ENCODE data around the gene SAMD5.

The SAMD5 gene

DNA sequence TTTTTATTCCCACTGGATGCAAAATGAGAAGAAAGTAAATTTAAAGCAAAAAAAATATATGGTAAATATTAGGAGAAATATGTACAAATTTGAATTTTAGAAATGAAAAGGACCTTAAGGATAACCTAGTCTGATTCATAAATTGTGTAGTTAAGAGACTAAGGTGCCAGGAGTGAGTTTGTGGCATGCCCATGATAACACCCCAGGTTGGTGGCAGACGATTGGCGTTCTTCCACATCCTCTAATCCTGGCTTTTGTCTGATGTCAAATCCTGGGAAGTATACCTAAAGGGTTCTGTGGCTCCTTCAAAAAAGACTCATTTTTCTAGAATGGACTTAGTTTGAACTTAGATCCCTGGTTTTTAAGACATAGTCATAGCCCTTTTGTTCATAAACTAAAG, 62.2 kb downstream of the SAMD5 start:
- DNase-seq: no peak

DNA sequence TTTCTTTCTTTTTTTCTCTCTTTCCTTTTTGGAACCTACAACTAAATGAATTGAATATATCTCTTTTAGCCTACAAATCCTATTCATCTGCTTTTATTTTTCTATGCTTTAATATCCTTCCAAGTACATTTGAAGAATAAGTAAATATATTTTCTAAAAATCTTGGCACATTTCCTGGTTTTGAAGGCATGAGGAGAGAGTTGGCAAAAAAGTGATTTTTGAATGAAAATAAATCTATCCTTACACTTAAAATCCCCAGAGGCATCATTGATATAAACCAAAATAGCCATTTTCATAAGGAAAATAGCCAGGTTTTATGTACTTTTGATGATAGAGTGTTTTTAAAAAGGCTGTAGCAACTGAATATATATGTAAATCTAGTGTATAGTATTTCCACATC, 69.0 kb downstream of the SAMD5 start:
- DNase-seq: no peak

DNA sequence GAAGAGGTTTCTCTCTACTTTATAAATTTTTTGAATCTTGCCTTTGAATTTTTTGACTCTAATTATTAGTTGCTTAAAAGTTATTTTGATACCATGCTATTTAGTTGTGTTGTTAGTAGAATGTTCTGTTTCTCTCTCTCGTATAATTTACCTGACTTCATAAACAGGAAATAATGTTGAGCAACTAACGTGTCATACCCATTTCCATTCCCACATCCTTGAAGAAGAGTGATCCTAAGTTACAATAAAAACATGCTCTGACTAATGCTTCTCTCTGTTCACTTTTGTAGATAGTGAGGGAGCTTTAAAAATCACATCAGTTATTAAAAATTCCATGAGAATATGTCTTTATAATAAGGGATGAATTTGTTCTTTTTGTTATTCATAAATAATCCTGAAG, 69.7 kb downstream of the SAMD5 start:
- DNase-seq: no peak

DNA sequence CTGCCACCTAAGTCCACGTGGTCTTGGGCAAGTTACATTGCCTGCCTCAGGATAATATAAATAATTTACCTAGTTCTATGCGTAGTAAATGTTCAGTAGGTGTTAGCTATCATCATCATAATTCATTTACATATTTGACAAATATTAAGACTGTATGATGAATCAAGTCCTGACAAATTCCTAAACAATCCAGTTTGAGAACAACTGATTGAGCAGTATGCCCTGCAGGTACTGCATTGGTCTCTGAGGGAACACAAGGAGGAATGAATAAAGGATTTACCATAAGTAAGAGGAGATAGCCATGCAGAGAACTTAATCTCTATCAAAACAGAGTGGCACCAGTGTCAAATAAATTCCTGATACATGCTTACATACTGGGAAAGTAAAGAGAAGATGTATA, 70.4 kb downstream of the SAMD5 start:
- DNase-seq: no peak

DNA sequence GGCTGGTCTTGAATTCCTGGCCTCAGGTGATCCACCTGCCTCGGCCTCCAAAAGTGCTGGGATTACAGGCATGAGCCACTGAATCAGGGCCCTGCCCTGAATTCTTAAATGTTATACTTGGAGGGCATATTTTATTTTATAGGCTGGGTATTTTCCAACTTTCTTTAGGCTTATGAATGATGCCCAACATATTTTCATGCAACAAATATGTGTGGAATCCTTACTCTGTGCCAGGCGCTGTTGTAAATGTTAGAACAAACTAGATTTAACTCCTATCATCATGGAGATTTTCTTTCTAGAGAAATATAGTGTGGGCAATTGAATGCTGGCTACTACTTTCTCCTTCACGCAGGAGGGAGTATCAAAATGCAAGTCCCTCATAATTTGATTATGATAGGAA, 71.2 kb downstream of the SAMD5 start:
- DNase-seq: no peak

DNA sequence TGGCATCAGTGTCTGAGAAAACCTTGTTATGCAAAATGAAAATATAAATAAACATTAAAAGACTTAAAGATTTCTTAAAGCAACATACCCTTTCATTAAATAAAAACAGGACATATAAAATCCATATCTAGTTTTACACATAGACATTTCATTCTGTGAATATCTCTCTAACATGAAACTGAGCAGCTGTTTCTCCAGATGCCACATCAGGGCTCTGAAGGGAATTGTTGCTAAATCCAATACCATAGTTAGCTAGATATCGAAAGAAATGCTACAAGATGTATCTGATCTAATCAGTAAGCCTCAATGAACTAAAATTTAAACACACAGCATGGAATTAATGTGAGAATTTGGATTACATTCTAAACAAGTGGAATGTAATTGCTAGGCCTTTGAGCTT, 74.5 kb downstream of the SAMD5 start:
- DNase-seq: no peak

DNA sequence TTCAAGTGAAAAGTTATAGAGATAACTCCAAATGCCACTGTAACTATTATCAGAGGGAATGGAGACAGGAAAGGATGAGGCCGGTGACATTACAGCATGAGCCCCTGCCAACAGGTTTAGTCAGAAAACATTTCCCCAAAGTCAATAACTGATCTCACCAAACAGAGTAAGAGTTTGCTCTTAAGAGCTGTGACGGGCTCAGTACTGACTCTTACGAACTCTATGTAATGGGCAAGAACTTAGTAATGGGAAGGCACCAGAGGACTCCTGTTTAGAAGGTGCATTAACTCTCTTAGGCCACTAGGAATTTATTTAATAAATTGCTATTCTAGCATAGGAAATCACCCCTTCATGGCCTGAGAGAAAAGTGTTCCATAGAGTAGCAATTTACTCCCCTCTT, 76.8 kb downstream of the SAMD5 start:
- no peak for DNase-seq

DNA sequence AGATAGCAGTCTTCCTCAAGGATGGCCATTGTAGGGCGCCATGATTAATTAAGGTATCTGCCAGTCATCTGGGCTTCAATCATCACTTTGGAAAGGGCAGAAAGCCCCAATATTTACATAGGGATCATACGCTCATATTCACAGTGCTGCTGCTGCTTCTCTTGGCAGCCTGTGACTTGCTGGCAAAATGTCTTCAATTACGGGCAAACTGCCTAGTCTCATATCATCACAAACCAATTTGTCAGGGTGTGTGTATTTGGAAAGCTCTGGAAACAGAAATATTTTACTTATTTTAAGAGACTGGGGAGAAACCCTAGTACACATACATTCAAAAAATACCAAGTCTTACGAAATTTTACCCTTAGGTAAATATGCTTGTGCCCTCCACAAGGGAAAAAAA, 77.6 kb downstream of the SAMD5 start:
- no peak for DNase-seq

DNA sequence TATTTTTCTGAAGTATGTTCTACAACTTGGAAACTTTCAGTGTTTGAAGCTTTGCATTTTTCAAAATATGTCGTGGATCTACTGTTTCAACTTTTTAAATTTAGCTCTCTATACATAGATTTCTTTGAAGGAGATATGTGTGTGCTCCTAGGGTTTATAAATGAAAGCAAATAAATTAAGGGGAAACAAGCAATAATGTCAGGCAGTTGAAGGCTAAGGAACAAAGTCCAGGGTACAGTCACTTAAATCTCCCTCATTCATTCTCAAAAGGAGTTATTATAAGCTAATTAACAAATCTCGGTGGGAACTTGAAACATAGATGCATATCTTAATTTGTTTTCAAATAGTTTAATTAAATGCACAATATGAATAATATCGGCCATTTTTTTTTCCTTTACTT, 79.4 kb downstream of the SAMD5 start:
- DNase-seq: no peak

DNA sequence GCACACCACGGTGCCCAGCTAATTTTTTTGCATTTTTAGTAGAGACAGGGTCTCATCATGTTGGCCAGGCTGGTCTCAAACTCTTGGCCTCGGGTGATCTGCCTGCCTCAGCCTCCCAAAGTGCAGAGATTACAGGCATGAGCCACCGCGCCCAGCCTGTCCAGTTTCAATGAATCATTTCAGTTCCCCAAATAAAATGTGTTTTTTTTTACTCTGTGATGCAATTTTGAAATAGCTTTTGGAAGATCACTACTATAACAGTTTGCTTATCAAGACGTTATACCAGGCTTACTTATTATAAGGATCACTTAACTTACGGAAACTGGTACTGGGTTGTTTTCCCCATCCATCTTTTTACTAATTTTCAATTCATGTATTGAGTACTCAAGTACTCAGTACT, 80.0 kb downstream of the SAMD5 start:
- no peak for DNase-seq

DNA sequence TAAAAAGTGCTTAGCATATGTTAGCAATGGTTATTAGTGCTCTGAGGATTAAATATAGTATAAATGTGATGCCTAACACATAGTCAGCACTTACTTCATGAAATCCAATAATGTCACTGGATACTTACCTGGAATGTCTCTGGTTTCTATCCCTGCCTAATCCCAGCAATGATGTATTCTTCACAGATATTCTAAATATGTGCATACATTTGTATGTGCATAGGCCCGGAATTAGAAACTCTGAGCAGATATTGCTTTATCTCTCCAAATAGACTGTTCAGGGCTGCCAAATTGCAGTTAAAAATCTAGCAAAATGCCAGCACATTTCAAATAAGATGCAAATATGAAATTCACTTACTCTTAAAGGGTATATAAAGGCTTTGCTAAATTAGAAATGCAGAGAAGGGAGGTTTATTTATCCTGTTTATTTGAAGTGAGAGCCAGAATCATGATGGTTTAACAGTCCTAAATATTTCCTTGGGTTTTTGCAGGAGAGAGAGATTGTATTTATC, 81.3 kb downstream of the SAMD5 start:
- no peak for DNase-seq

DNA sequence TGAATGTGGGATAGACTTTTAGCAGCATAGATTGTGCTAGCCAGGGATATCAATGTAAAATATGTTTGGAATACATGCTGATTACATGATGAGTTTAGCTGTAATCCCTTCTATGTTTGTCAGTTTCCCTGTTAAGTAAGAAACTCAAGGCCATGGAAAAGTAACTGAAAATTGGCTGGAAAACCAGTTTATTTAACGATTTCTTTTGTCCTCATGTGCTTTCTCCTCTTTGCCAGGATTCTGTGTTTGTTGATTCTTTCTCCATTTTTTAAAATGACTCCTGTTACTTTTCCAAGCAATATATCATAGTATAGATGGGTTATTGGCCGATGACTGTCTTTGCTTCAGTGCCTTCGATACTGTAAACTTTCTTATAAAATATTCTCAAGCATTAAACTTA, 87.5 kb downstream of the SAMD5 start:
- no peak for DNase-seq

DNA sequence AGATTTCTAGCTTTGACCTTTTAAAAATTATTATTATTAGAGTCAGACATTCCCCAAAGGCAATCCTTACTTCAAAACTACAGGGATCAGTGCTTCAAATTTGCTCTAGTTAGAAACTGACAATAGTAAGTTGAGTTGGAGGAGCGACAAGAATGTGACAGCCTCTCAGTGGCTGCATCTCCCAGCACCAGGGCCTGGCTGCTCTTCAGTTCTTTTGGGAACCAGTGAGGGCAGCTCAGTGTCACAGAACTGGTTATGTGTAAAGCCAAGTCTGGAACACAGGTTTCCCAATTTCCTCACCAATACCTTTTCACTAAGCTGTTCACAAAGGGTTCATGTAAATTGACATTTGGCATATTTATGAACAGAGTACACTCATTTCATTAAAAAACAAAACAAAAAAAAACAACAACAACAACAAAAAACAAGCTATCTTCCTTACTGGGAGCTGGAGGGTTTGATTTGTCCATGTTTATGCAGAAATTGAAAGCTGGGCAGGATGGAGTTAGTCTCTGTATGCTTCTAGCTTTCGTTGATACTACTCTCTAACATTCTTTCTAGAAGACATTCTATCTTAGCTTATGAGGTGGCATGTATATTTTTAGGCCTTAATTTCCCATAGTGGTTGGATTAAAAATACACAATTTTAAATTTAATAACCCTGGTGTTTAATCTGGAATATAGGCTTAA, 95.0 kb downstream of the SAMD5 start:
- no peak for DNase-seq

DNA sequence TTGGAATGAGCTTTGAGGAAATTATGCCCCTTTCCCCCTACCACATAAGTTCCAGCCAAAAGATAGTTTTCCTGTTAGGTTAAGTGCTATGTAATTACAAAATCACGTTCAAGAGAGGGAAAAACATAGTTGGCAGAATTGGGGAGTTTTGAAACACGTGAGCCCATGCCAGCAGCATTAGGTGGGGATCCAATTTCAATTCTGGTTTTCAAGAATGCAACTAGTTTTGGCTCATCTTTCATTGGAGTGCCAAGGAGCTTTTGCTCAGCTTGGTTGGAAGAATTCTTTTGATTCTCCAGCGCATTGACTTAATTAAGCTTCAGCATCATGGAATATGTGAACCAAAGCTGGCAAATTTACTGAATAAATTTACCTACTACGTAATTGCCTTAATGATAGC, 95.9 kb downstream of the SAMD5 start:
- DNase-seq: no peak

DNA sequence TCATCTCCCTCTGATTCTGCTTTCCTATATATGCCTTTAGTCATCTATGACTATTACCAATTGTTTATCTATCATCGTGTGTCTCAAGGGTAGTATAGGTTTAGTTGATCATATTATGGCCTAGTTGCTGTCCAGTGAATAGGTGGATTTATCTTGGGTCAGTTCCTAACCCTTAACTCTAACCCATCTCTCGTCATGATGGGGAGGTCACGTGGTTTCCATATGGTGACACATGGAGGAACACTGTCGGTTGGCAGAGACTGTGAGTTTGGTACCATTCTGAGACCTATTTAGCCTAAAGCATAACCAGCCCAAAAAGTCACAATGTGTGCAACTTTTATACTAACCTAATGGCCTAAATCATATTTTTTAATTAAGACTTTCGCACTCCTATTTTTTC, 103.5 kb downstream of the SAMD5 start:
- DNase-seq: no peak

DNA sequence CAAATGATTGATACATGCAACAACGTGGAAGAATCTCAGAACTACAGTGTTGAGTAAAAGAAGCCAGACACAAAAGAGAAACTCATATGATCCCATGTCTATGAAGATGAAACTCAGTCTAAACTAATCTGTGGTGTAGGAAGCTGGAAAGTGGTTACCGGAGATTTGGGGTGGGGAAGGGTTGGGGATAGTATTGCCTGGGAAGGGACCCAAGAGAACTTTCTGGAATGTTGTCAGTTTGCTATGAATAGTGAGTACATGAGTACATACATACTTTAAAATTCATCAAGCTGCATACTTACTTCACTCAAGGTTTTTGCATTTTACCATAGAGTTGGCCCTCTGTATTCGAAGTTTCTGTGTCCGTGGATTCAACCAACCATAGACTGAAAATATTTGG, 106.0 kb downstream of the SAMD5 start:
- no peak for DNase-seq

DNA sequence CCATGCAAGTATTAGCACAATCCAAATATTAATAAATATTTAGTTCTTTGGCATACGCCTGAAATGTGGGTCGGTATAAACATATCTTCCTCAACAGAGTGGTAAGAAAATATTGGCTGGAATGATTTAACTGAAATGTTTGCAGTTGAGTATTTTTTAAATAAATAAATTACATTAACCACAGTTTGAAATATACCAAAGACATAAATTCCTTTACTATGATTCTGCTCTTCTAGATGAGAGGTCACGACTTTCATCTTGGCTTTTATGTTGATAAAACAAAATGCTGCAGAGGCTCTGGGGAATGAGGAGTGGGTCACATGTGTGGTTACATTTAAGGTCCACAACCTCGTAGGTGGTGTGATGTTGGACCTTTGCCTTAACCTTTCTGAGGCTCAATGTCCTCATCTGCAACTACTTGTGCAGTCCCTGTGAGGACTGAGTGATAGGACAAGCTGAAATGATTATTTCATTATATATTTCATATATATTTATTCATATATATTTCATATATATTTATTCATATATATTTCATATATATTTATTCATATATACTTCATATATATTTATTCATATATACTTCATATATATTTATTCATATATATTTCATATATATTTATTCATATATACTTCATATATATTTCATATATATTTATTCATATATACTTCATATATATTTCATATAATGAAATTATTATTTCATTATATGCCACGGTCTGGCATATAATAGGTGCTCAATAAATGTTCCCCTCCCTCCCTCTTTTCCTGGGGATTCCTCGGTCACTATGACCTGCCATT, 107.4 kb downstream of the SAMD5 start:
- DNase-seq: no peak

DNA sequence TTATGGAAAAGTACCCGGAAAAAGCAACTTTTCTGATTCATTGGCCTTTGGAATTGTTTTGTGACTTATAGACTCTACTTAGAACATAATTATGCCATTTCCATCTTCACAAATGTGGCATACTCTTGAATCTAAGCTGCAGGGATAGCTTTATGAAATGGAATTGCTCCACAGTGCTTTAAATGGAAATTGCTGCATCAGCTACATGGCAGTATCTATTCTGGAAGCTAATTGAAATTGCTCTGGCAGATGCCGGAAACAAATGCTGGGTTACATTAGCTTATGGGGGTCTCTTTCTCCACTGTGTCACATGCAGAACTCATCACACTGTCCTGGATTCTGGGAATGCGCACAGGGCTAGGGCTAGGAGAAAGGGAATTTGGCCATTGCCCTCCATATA, 108.9 kb downstream of the SAMD5 start:
- no peak for DNase-seq

DNA sequence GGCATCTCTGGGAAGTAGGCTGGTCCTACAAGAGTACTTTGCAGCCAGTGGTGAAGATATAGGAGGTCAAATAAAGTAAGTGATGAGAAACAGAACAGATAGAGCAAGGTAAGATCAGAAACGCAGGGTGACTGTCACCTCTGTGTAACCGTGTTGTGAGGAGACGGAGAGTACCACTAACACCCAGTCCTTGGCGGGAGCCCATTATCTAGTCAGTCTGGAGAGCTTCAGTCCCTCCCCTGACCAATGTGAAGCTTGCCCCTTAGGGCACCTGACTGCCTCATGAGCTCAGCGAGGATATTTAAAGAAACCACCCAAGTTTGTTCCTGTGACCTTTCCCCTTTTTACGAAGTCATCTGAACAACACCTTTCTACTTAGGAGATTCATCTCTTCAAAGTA, 110.0 kb downstream of the SAMD5 start:
- DNase-seq: no peak

DNA sequence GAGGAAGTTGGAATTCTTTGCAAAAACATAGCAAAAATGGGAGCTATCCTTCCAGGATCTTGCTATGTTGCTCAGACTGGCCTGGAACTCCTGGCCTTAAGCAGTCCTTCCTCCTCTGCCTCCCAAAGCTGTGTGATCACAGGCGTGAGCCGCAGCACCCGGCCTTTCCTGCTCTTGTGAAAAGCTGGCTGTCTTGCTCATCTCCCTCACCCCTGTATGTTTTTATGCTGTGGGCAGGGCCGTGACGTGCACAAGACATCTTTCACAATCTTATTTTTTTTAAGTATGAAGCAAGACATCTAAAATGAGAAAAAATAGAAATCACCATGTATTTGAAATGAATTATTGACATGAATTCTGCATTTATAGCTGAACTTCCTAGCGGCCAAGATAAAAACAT, 110.4 kb downstream of the SAMD5 start:
- no peak for DNase-seq

Data from activated T-cell treated with anti-CD3 and anti-CD28 coated beads for 4 hours (primary cell).